Measurements from ENCODE around the gene INMT.
"Not testable (repeated sequence)": the region's sequence is repeated elsewhere in the genome, so short reads cannot be mapped to it uniquely, and the experiment has no call there.

The INMT gene

GRCh38 chr7:30717181-30717580 lies 34.8 kb upstream of the INMT start:
- H3K79me2 ChIP-seq (ENCODE audit: control insufficient read depth, low read length), result no peaks in the 10 kb centered on the region
- H3F3A ChIP-seq (ENCODE audit: control insufficient read depth, insufficient read depth), result no peaks in the 10 kb centered on the region
- no peak overlapping the region for H3K27ac ChIP-seq (ENCODE audit: low read depth, low read length)
- H3K36me3 ChIP-seq (ENCODE audit: control insufficient read depth, low read length), result no peaks in the 10 kb centered on the region
- H3K9me3 ChIP-seq (ENCODE audit: control insufficient read depth, insufficient read depth, low read length), result peaks cover 17% of the 10 kb centered on the region; the same call in 1 of the 2 replicates
- no peak overlapping the region for H3K4me2 ChIP-seq (ENCODE audit: low read length)
- no peaks in the 10 kb centered on the region for H4K20me1 ChIP-seq (ENCODE audit: control insufficient read depth, insufficient read depth, low read depth, low read length)
- H3K9me2 ChIP-seq (replicated peaks; ENCODE audit: control insufficient read depth, low read length), result no peaks in the 10 kb centered on the region
- TF ChIP-seq EZH2phosphoT487 (IDR thresholded peaks at IDR 0.05; ENCODE audit: borderline replicate concordance, low read length), result no peak
- TF ChIP-seq, protein P1, sequence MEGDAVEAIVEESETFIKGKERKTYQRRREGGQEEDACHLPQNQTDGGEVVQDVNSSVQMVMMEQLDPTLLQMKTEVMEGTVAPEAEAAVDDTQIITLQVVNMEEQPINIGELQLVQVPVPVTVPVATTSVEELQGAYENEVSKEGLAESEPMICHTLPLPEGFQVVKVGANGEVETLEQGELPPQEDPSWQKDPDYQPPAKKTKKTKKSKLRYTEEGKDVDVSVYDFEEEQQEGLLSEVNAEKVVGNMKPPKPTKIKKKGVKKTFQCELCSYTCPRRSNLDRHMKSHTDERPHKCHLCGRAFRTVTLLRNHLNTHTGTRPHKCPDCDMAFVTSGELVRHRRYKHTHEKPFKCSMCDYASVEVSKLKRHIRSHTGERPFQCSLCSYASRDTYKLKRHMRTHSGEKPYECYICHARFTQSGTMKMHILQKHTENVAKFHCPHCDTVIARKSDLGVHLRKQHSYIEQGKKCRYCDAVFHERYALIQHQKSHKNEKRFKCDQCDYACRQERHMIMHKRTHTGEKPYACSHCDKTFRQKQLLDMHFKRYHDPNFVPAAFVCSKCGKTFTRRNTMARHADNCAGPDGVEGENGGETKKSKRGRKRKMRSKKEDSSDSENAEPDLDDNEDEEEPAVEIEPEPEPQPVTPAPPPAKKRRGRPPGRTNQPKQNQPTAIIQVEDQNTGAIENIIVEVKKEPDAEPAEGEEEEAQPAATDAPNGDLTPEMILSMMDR (IDR thresholded peaks at IDR 0.05; ENCODE audit: low read depth, low read length, poor library complexity, severe bottlenecking), result no peak
- H3K4me1 ChIP-seq (ENCODE audit: control insufficient read depth, low read length), result no peaks in the 10 kb centered on the region
- no peak overlapping the region for H3K4me3 ChIP-seq (ENCODE audit: low read length)
- H3K27me3 ChIP-seq (ENCODE audit: control insufficient read depth, low read length), result peaks cover 15% of the 10 kb centered on the region; the same call in 1 of the 2 replicates

DNA sequence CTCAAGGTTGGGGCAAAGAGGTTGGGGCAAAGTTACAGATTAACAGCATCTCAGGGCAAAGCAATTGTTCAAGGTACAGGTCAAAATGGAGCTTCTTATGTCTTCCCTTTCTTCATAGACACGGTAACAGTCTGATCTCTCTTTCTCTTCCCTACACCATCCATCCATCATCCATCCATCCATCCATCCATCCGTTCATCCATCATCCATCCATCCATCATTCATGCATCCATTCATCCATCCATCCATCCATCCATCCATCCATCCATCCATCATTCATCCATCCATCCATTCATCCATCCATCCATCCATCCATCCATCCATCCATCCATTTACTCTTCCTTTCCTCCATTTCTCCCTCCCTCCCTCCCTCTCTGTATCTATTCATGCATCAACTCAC lies 32.5 kb upstream of the INMT start:
- peaks cover 17% of the 10 kb centered on the region for H3K27me3 ChIP-seq (ENCODE audit: control insufficient read depth, low read length)
- H3K4me2 ChIP-seq (ENCODE audit: low read length); H3K27ac ChIP-seq (ENCODE audit: low read depth, low read length); H3K9me2 ChIP-seq (replicated peaks; ENCODE audit: control insufficient read depth, low read length); H3K79me2 ChIP-seq (ENCODE audit: control insufficient read depth, low read length); H3K4me3 ChIP-seq (ENCODE audit: low read length); H3K36me3 ChIP-seq (ENCODE audit: control insufficient read depth, low read length); H4K20me1 ChIP-seq (ENCODE audit: control insufficient read depth, insufficient read depth, low read depth, low read length); H3F3A ChIP-seq (ENCODE audit: control insufficient read depth, insufficient read depth); H3K4me1 ChIP-seq (ENCODE audit: control insufficient read depth, low read length): not testable (repeated sequence)
- peaks cover 17% of the 10 kb centered on the region; the same call in 1 of the 2 replicates for H3K9me3 ChIP-seq (ENCODE audit: control insufficient read depth, insufficient read depth, low read length)

DNA sequence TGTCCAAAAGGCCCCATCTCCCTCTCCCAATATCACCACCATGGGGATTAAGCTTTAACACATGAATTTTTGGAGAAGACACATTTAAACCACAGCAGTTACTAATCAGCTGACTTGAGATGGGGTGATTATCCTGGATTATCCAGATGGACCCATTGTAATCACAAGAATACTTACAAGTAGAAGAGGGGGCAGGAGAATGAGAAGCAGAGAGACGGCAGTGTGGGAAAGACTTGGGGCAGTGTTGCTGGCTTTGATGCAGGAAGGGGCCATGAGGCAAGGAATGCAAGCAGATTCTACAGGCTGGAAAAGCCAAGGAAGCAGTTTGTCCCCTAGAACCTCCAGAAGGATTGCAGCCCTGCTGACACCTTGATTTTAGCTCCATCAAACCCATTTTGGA lies 30.7 kb upstream of the INMT start:
- Histone ChIP-seq H3K4me2 (ENCODE audit: low read length) (no peak overlapping the region), H3F3A (ENCODE audit: control insufficient read depth, insufficient read depth) (no peaks in the 10 kb centered on the region), H4K20me1 (ENCODE audit: control insufficient read depth, insufficient read depth, low read depth, low read length) (no peaks in the 10 kb centered on the region), H3K4me1 (ENCODE audit: control insufficient read depth, low read length) (no peaks in the 10 kb centered on the region), H3K27ac (ENCODE audit: low read depth, low read length) (no peak overlapping the region), H3K36me3 (ENCODE audit: control insufficient read depth, low read length) (no peaks in the 10 kb centered on the region), H3K27me3 (ENCODE audit: control insufficient read depth, low read length) (peaks cover 21% of the 10 kb centered on the region), H3K9me3 (ENCODE audit: control insufficient read depth, insufficient read depth, low read length) (peaks cover 17% of the 10 kb centered on the region; the same call in 1 of the 2 replicates), H3K4me3 (ENCODE audit: low read length) (no peak overlapping the region), H3K9me2 (replicated peaks; ENCODE audit: control insufficient read depth, low read length) (no peaks in the 10 kb centered on the region), H3K79me2 (ENCODE audit: control insufficient read depth, low read length) (no peaks in the 10 kb centered on the region)
- TF ChIP-seq EZH2phosphoT487 (IDR thresholded peaks at IDR 0.05; ENCODE audit: borderline replicate concordance, low read length), result no peak
- TF ChIP-seq, protein P1 (IDR thresholded peaks at IDR 0.05; ENCODE audit: low read depth, low read length, poor library complexity, severe bottlenecking), result no peak

GRCh38 chr7:30722187-30722586 lies 29.7 kb upstream of the INMT start:
- H3K4me1 ChIP-seq (ENCODE audit: control insufficient read depth, low read length), result peaks cover 8% of the 10 kb centered on the region
- H3K27ac ChIP-seq (ENCODE audit: low read depth, low read length), result no peak overlapping the region
- no peaks in the 10 kb centered on the region for H3F3A ChIP-seq (ENCODE audit: control insufficient read depth, insufficient read depth)
- no peak overlapping the region for H3K4me2 ChIP-seq (ENCODE audit: low read length)
- H3K4me3 ChIP-seq (ENCODE audit: low read length), result no peak overlapping the region
- H3K36me3 ChIP-seq (ENCODE audit: control insufficient read depth, low read length), result no peaks in the 10 kb centered on the region
- H3K9me3 ChIP-seq (ENCODE audit: control insufficient read depth, insufficient read depth, low read length), result peaks cover 15% of the 10 kb centered on the region; the same call in 1 of the 2 replicates
- H3K79me2 ChIP-seq (ENCODE audit: control insufficient read depth, low read length), result no peaks in the 10 kb centered on the region
- no peaks in the 10 kb centered on the region for H3K9me2 ChIP-seq (replicated peaks; ENCODE audit: control insufficient read depth, low read length)
- TF ChIP-seq, protein P1 (IDR thresholded peaks at IDR 0.05; ENCODE audit: low read depth, low read length, poor library complexity, severe bottlenecking), result no peak
- no peak for TF ChIP-seq EZH2phosphoT487 (IDR thresholded peaks at IDR 0.05; ENCODE audit: borderline replicate concordance, low read length)
- no peaks in the 10 kb centered on the region for H4K20me1 ChIP-seq (ENCODE audit: control insufficient read depth, insufficient read depth, low read depth, low read length)
- H3K27me3 ChIP-seq (ENCODE audit: control insufficient read depth, low read length), result peaks cover 25% of the 10 kb centered on the region

All from DOHH2 (cell line).